Measurements from ENCODE around the gene ST8SIA6. TPM values are rescaled to one million over a fixed set of nuclear protein-coding genes. Genes with fewer than 3 reads are reported as not detected.
A peak's percentile ranks its signal among the peaks of the same experiment; 100 is the strongest.

The ST8SIA6 gene
- total RNA-seq, 4 donors from 2014 or later, result not detected

DNA sequence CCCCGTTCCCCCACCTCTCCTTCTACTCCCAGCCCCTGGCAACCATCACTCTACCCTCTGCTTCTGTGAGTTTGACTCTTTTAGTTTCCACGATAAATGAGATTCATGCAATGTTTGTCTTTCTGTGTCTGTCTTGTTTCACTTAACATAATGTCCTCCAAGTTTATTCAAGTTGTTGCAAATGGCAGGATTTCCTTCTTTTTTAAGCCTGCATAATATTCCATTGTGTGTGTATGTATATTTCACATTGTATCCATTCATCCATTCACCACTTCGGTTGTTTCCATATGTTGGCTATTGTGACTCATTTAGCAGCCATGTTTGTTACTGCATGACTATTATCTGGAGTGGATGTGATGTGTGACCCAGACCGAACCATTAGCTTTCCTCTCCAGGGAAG is 162.0 kb downstream of the ST8SIA6 start:
- no peak for TF ChIP-seq POLR2A (IDR thresholded peaks at IDR 0.05)
- TF ChIP-seq, protein P1, sequence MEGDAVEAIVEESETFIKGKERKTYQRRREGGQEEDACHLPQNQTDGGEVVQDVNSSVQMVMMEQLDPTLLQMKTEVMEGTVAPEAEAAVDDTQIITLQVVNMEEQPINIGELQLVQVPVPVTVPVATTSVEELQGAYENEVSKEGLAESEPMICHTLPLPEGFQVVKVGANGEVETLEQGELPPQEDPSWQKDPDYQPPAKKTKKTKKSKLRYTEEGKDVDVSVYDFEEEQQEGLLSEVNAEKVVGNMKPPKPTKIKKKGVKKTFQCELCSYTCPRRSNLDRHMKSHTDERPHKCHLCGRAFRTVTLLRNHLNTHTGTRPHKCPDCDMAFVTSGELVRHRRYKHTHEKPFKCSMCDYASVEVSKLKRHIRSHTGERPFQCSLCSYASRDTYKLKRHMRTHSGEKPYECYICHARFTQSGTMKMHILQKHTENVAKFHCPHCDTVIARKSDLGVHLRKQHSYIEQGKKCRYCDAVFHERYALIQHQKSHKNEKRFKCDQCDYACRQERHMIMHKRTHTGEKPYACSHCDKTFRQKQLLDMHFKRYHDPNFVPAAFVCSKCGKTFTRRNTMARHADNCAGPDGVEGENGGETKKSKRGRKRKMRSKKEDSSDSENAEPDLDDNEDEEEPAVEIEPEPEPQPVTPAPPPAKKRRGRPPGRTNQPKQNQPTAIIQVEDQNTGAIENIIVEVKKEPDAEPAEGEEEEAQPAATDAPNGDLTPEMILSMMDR (IDR thresholded peaks at IDR 0.05), result no peak
- Histone ChIP-seq H3K4me1 (no peaks in the 10 kb centered on the region), H3K27me3 (no peaks in the 10 kb centered on the region), H3K36me3 (no peaks in the 10 kb centered on the region), H3K27ac (no peak overlapping the region), H3K4me3 (no peak overlapping the region), H3K9me3 (no peaks in the 10 kb centered on the region)
- no peak for DNase-seq

GRCh38 chr10:17290226-17290625 is 164.2 kb downstream of the ST8SIA6 start:
- no peaks in the 10 kb centered on the region for H3K9me3 ChIP-seq

GRCh38 chr10:17289763-17290162 is 164.6 kb downstream of the ST8SIA6 start:
- no peaks in the 10 kb centered on the region for H3K36me3 ChIP-seq
- no peak for DNase-seq
- no peak for TF ChIP-seq POLR2A (IDR thresholded peaks at IDR 0.05)
- TF ChIP-seq, protein P1 (IDR thresholded peaks at IDR 0.05), result no peak
- no peaks in the 10 kb centered on the region for H3K27me3 ChIP-seq
- no peaks in the 10 kb centered on the region for H3K4me1 ChIP-seq
- no peaks in the 10 kb centered on the region for H3K9me3 ChIP-seq
- no peak overlapping the region for H3K4me3 ChIP-seq
- no peak overlapping the region for H3K27ac ChIP-seq

More at GRCh38 chr10:17290226-17290625, 164.2 kb downstream of the ST8SIA6 start:
- no peak overlapping the region for H3K27ac ChIP-seq
- H3K4me3 ChIP-seq, result no peak overlapping the region
- no peak for DNase-seq
- no peak for TF ChIP-seq POLR2A (IDR thresholded peaks at IDR 0.05)
- TF ChIP-seq, protein P1 (IDR thresholded peaks at IDR 0.05), result peak in 3 of 6 experiments; percentile 44 to 53 (median 46)
- no peaks in the 10 kb centered on the region for H3K36me3 ChIP-seq
- H3K27me3 ChIP-seq, result no peaks in the 10 kb centered on the region
- no peaks in the 10 kb centered on the region for H3K4me1 ChIP-seq

- Histone ChIP-seq H3K27ac (no peak overlapping the region), H3K9me3 (peaks cover 0 to 10% (median 5%) of the 10 kb centered on the region in 4 donors), H3K4me3 (no peak overlapping the region), H3K27me3 (no peaks in the 10 kb centered on the region), H3K36me3 (no peaks in the 10 kb centered on the region), H3K4me1 (no peaks in the 10 kb centered on the region)
- DNase-seq, result no peak
- TF ChIP-seq, protein P1 (IDR thresholded peaks at IDR 0.05), result no peak
- no peak for TF ChIP-seq POLR2A (IDR thresholded peaks at IDR 0.05)
These were observed 167.5 kb downstream of the ST8SIA6 start for GRCh38 chr10:17286562-17287550.

DNA sequence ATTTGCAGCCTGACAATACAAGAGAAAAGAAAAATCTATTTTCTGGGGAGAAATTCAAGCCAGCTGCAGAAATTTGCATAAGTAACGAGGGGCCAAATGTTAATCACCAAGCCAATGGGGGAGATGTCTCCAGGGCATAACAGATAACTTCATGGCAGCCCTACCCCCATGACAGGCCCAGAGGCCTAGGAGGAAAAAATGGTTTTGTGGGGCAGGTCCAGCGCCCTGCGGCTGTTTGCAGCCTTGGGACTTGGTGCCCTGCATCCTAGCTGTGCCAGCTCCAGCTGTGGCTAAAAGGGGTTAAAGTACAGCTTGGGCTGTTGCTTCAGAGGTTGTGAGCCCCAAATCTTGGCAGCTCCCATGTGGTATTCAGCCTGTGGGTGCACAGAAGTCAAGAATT is 172.1 kb downstream of the ST8SIA6 start:
- no peak overlapping the region for H3K4me3 ChIP-seq
- TF ChIP-seq, protein P1 (IDR thresholded peaks at IDR 0.05), result no peak
- TF ChIP-seq POLR2A (IDR thresholded peaks at IDR 0.05), result no peak
- H3K4me1 ChIP-seq, result peaks cover 0 to 4% (median 0%) of the 10 kb centered on the region in 4 donors
- H3K27me3 ChIP-seq, result no peaks in the 10 kb centered on the region
- no peak for DNase-seq
- H3K9me3 ChIP-seq, result peaks cover 0 to 15% (median 6%) of the 10 kb centered on the region in 4 donors
- no peak overlapping the region for H3K27ac ChIP-seq
- H3K36me3 ChIP-seq, result no peaks in the 10 kb centered on the region
